K562 (cell line): Measurements from ENCODE around the gene KIN. TPM values are rescaled to one million over a fixed set of nuclear protein-coding genes. Genes with fewer than 3 reads are reported as not detected.
A peak's percentile ranks its signal among the peaks of the same experiment; 100 is the strongest.

Source experiments
- ATAC-seq: fragments of 200-7000 bp; cut with Tn5 transposase; 3 replicates; pipeline ENCODE4 v1.9.1; 2020; ENCODE audit warnings: moderate library complexity
- BruUV-seq: library from RNA; stranded (reverse); fragments of 400-500 nt; replicated peaks from 2 replicates; lab custom pipeline; 2021; lab: Mats Ljungman, UMichigan
- CTCF ChIA-PET: fragments of 300-600 bp; formaldehyde crosslinking; extraction: SDS; loops from one replicate; lab custom pipeline; 2021; ENCODE audit warnings: low intra/inter-chr PET ratio; lab: Yijun Ruan, JAX
- POLR2A ChIA-PET: fragments of 300-600, 350-650 bp; sonication (Branson Sonifier 250); formaldehyde crosslinking; extraction: SDS; loops from one replicate; lab custom pipeline; 2021; ENCODE audit warnings: antibody characterized with exemption, inconsistent platforms; lab: Yijun Ruan, JAX
- DNase-seq, 4 experiments: peaks; one replicate each; pipeline versions ENCODE4 v3.0.0 to v3.0.0-alpha.2; 2011 to 2018; ENCODE audit warnings: low spot score in 3 of 4, mixed read lengths in 3 of 4; ENCODE audit errors: extremely low read depth in 1 of 4
- FAIRE-seq: peaks from 2 replicates; lab custom pipeline; 2011; peaks lifted over from hg19 to GRCh38; lab: Jason Lieb, UNC
- H2AFZ ChIP-seq: 2 replicates; pipeline ENCODE4 v1.6.0; 2011; ENCODE audit warnings: low read depth, low read length, control low read depth, inconsistent platforms
- H3K27ac ChIP-seq: fragments of 200-600 bp; 3 replicates; pipeline ENCODE4 v1.8.0; 2011; ENCODE audit warnings: low read depth, mild to moderate bottlenecking, control low read depth, inconsistent platforms, low read length, moderate library complexity, mixed read lengths; ENCODE audit errors: extremely low read depth
- H3K27me3 ChIP-seq, 2 experiments: fragments of 300-600 bp in 1 of 2; 2 replicates in 1 of 2; 3 replicates in 1 of 2; pipeline versions ENCODE4 v1.6.0 to v1.8.0; 2011; ENCODE audit warnings: inconsistent platforms in 2 of 2, low read length in 2 of 2, mild to moderate bottlenecking in 1 of 2, mixed read lengths in 1 of 2, moderate library complexity in 1 of 2; ENCODE audit not compliant: control insufficient read depth in 2 of 2, insufficient read depth in 2 of 2
- H3K36me3 ChIP-seq: fragments of 300-600 bp; 3 replicates; pipeline ENCODE4 v1.8.0; 2011; ENCODE audit warnings: mild to moderate bottlenecking, low read length, inconsistent platforms; ENCODE audit not compliant: control insufficient read depth, insufficient read depth
- H3K4me1 ChIP-seq, 2 experiments: fragments of 200-600 bp in 1 of 2; replicated peaks in 1 of 2; 2 replicates in 1 of 2; 3 replicates in 1 of 2; pipeline versions ENCODE4 v1.5.1 to v1.8.0; 2011; ENCODE audit warnings: inconsistent platforms in 2 of 2, low read length in 2 of 2, mild to moderate bottlenecking in 1 of 2, mixed read lengths in 1 of 2, moderate library complexity in 1 of 2; ENCODE audit not compliant: control insufficient read depth in 2 of 2, insufficient read depth in 2 of 2
- H3K4me2 ChIP-seq: 2 replicates; pipeline ENCODE4 v1.6.1; 2011; ENCODE audit warnings: low read length, control low read depth, inconsistent platforms, mixed read lengths; ENCODE audit not compliant: insufficient read depth
- H3K4me3 ChIP-seq: fragments of 200-600 bp; sonication (generic), shearing (Covaris generic); 2 replicates; pipeline ENCODE4 v1.5.1; 2016; ENCODE audit warnings: control low read depth, inconsistent platforms
- H3K79me2 ChIP-seq: fragments of 200-600 bp; 3 replicates; pipeline ENCODE4 v1.8.0; 2011; ENCODE audit warnings: low read length, inconsistent platforms; ENCODE audit not compliant: control insufficient read depth, insufficient read depth
- H3K9ac ChIP-seq, 2 experiments: 2 replicates each; pipeline versions ENCODE4 v1.6.0 to v1.6.1; 2011; ENCODE audit warnings: low read depth in 2 of 2, low read length in 2 of 2, control low read depth in 1 of 2, inconsistent platforms in 1 of 2, mild to moderate bottlenecking in 1 of 2, mixed read lengths in 1 of 2; ENCODE audit not compliant: insufficient read depth in 1 of 2
- H3K9me1 ChIP-seq: one replicate; pipeline ENCODE4 v1.6.0; 2011; ENCODE audit warnings: inconsistent platforms, mild to moderate bottlenecking, low read length, moderate library complexity; ENCODE audit not compliant: control insufficient read depth, insufficient read depth
- H3K9me3 ChIP-seq: replicated peaks from 2 replicates; pipeline ENCODE4 v1.5.1; 2011; ENCODE audit warnings: low read depth, low read length, inconsistent platforms; ENCODE audit not compliant: control insufficient read depth, insufficient read depth
- H4K20me1 ChIP-seq: replicated peaks from 2 replicates; pipeline ENCODE4 v1.6.1; 2011; ENCODE audit warnings: low read length, inconsistent platforms, mixed read lengths; ENCODE audit not compliant: control insufficient read depth, insufficient read depth
- ATF3 ChIP-seq, 2 experiments: fragments of 450-650 bp in 1 of 2; sonication (generic) in 1 of 2; formaldehyde crosslinking in 1 of 2; IDR thresholded peaks in 1 of 2; conservative IDR thresholded peaks in 1 of 2; 2 replicates each; pipeline versions ENCODE4 v1.6.1 to v1.8.1; 2016 to 2023; ENCODE audit warnings: mild to moderate bottlenecking in 2 of 2, moderate library complexity in 2 of 2, inconsistent platforms in 1 of 2, missing genetic modification reagents in 1 of 2
- CEBPB ChIP-seq: fragments of 450-650 bp; IDR thresholded peaks from 2 replicates; pipeline ENCODE4 v1.6.1; 2016; ENCODE audit warnings: missing genetic modification characterization, missing compliant biosample characterization
- CEBPG ChIP-seq, 3 experiments: fragments of 200-800 bp in 1 of 3; sonication (Bioruptor generic) in 1 of 3; sonication (generic) in 1 of 3; formaldehyde crosslinking in 1 of 3; IDR thresholded peaks in 2 of 3; conservative IDR thresholded peaks in 1 of 3; 2 replicates each; pipeline versions ENCODE4 v1.6.1 to v1.8.0; 2016 to 2022; ENCODE audit warnings: missing compliant biosample characterization in 2 of 3, missing genetic modification characterization in 2 of 3, mild to moderate bottlenecking in 1 of 3, missing genetic modification reagents in 1 of 3
- MTF1 ChIP-seq: fragments of 250-450 bp; sonication (Bioruptor Pico); IDR thresholded peaks from 2 replicates; pipeline ENCODE4 v1.9.0; 2021; ENCODE audit warnings: moderate library complexity, mild to moderate bottlenecking, inconsistent platforms, borderline replicate concordance
- POLR2A ChIP-seq: fragments of 450-650 bp; conservative IDR thresholded peaks from 2 replicates; pipeline ENCODE4 v1.6.1; 2016
- PTTG1 ChIP-seq: fragments of 450-650 bp; IDR thresholded peaks from 2 replicates; pipeline ENCODE4 v1.6.1; 2016; ENCODE audit warnings: low read depth, mild to moderate bottlenecking, missing genetic modification characterization, missing compliant biosample characterization
- TEAD1 ChIP-seq, 2 experiments: fragments of 450-650 bp in 1 of 2; sonication (generic) in 1 of 2; formaldehyde crosslinking; IDR thresholded peaks; 2 replicates each; pipeline versions ENCODE4 v1.4.0 to v1.8.0; 2020 to 2022; ENCODE audit warnings: mild to moderate bottlenecking in 2 of 2, missing genetic modification reagents in 1 of 2
- TOE1 ChIP-seq, 2 experiments: fragments of 450-650 bp in 1 of 2; sonication (generic) in 1 of 2; formaldehyde crosslinking in 1 of 2; IDR thresholded peaks; 2 replicates each; pipeline versions ENCODE4 v1.7.1 to v1.8.0; 2016 to 2022; ENCODE audit warnings: borderline replicate concordance in 2 of 2, mild to moderate bottlenecking in 2 of 2, antibody characterized with exemption in 1 of 2, inconsistent platforms in 1 of 2, low read depth in 1 of 2, missing genetic modification reagents in 1 of 2, moderate library complexity in 1 of 2
- WGBS: fragments of 100-300 bp; shearing (Covaris generic); methylation state at CpG from one replicate; pipeline ENCODE4 v1.1.6; 2016; ENCODE audit warnings: low coverage, mixed read lengths; ENCODE audit not compliant: insufficient coverage; ENCODE audit errors: missing lambda C conversion rate; 5-methylcytosine and 5-hydroxymethylcytosine counted together
- in situ Hi-C: fragments of 300-500 bp; cut with MboI; formaldehyde crosslinking; loops from 4 replicates; pipeline ENCODE4 v1.15.0; 2018; ENCODE audit warnings: inconsistent platforms, mixed read lengths
- intact Hi-C: fragments of 100-400 bp; cut with micrococcal nuclease; formaldehyde crosslinking; loops from 2 replicates; pipeline ENCODE4 v1.14.2; 2022
- polyA plus RNA-seq, 8 experiments: library from polyadenylated mRNA; depleted of rRNA in 4 of 8; stranded (reverse) in 5 of 8; unstranded in 3 of 8; fragments of >200 nt; fragmentation: Nextera tagmentation in 2 of 8; fragmentation: Illumina TruSeq in 1 of 8; extraction: Ambion mirVana in 2 of 8; extraction: Trizol in 1 of 8; gene quantifications; 2 replicates each; pipeline versions ENCODE4 v1.2.1 to v1.2.3, GENCODE V29; 2011 to 2014; ENCODE audit warnings: inconsistent platforms in 1 of 8, missing spikeins in 1 of 8
- total RNA-seq, 7 experiments: library from RNA; depleted of rRNA in 6 of 7; stranded (reverse); fragments of >200 nt in 6 of 7; fragmentation: Illumina TruSeq in 2 of 7; extraction: Trizol in 2 of 7; gene quantifications; 2 replicates each; pipeline versions ENCODE4 v1.2.1 to v1.2.3, GENCODE V29; 2011 to 2021; ENCODE audit warnings: low replicate concordance in 1 of 7
- TF ChIP-seq, protein P1 (sequence below): fragments of 450-650 bp; formaldehyde crosslinking; IDR thresholded peaks from 2 replicates; pipeline ENCODE4 v1.4.0; 2022; ENCODE audit warnings: missing genetic modification characterization

Gene KIN
- total and polyA plus RNA-seq, 9 of the 15 experiments (the other 6 are each of a cell fraction or from before 2014, with no cell fraction given) = 11.7 to 35.6 (median 16.0) TPM

GRCh38 chr10:7787857-7788638 is at the start of gene KIN, which contains the start of gene ATP5F1C (continued):
- TF ChIP-seq TOE1 (IDR thresholded peaks at IDR 0.05; ENCODE audit: borderline replicate concordance) (peak; percentile 63), TOE1 (CRISPR knock-in tag; IDR thresholded peaks at IDR 0.05; ENCODE audit: borderline replicate concordance, low read depth) (no peak), TEAD1 (CRISPR knock-in tag; IDR thresholded peaks at IDR 0.05) (0 out of 4 replicates have a peak, but pooled peaks of 1 of the 2 experiments have one; percentile 15)
- TF ChIP-seq, protein P1, sequence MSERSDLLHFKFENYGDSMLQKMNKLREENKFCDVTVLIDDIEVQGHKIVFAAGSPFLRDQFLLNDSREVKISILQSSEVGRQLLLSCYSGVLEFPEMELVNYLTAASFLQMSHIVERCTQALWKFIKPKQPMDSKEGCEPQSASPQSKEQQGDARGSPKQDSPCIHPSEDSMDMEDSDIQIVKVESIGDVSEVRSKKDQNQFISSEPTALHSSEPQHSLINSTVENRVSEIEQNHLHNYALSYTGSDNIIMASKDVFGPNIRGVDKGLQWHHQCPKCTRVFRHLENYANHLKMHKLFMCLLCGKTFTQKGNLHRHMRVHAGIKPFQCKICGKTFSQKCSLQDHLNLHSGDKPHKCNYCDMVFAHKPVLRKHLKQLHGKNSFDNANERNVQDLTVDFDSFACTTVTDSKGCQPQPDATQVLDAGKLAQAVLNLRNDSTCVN (CRISPR knock-in tag) = no peak
- TF ChIP-seq, all 486 proteins: peak for 97

- Histone ChIP-seq H2AFZ (no peak overlapping the region), H3K27me3 (no peaks in the 10 kb centered on the region), H3K36me3 (peaks cover 4% of the 10 kb centered on the region; the same call in 1 of the 3 replicates), H3K79me2 (peaks cover 15% of the 10 kb centered on the region; the same call in 1 of the 3 replicates), H3K27ac (no peak overlapping the region), H3K4me1 (no peaks in the 10 kb centered on the region), H3K4me3 (no peak overlapping the region), H3K9ac (no peak overlapping the region), H3K9me3 (no peaks in the 10 kb centered on the region), H3K4me2 (no peak overlapping the region), H4K20me1 (no peaks in the 10 kb centered on the region), H3K9me1 (no peaks in the 10 kb centered on the region)
- FAIRE-seq (no peak), DNase-seq (no peak), ATAC-seq (no peak)
- in situ Hi-C loops = no loop called here
- no TSS peak for BruUV-seq
- intact Hi-C loops = no loop called here
- CTCF ChIA-PET = no interaction called here
- TF ChIP-seq ATF3 (IDR thresholded peaks at IDR 0.05) (peak; percentile 52), ATF3 (CRISPR knock-in tag; conservative IDR thresholded peaks at IDR 0.05) (no peak), POLR2A (no peak), PTTG1 (tag) (no peak), MTF1 (no peak), CEBPG (CRISPR knock-in tag; IDR thresholded peaks at IDR 0.05) (no peak), CEBPG (tag; conservative IDR thresholded peaks at IDR 0.05 in 1 of 2, IDR thresholded peaks at IDR 0.05 in 1 of 2) (peak; percentile 49 to 69), CEBPB (tag) (peak; percentile 38; the same call in 1 of the 2 replicates)
- POLR2A ChIA-PET = interaction anchor here (0.6 kb wide), 1 partner anchor 104 kb away, joined by 3 read pairs; no protein-coding TSS in a partner anchor
- 60% methylated on average over 2 of the region's 2 CpGs for WGBS
Observed at GRCh38 chr10:7836571-7836970, 48.8 kb upstream of the KIN start.
